Choroid plexus epithelial cell (primary cell): ENCODE results near the gene PDHA1.

ENCODE experiments used
- DNase-seq: peaks from one replicate; pipeline ENCODE4 v3.0.0-alpha.2; 2010; ENCODE audit warnings: low read depth
- H3K4me3 ChIP-seq: 2 replicates; pipeline ENCODE4 v1.5.1; 2011; ENCODE audit warnings: low read depth, mild to moderate bottlenecking, control low read depth, low read length, moderate library complexity
- CTCF ChIP-seq: conservative IDR thresholded peaks from 2 replicates; pipeline ENCODE4 v1.5.1; 2011; ENCODE audit warnings: low read depth, mild to moderate bottlenecking, control low read depth, inconsistent platforms, low read length, moderate library complexity

The PDHA1 gene

GRCh38 chrX:19388741-19389140, 45.0 kb downstream of the PDHA1 start:
- no peak for TF ChIP-seq CTCF

GRCh38 chrX:19389227-19389845, 45.6 kb downstream of the PDHA1 start:
- H3K4me3 ChIP-seq, result no peak overlapping the region

More at GRCh38 chrX:19388741-19389140, 45.0 kb downstream of the PDHA1 start:
- DNase-seq, result no peak
- H3K4me3 ChIP-seq, result no peak overlapping the region

GRCh38 chrX:19392078-19392477, 48.4 kb downstream of the PDHA1 start:
- no peak for TF ChIP-seq CTCF
- H3K4me3 ChIP-seq, result no peak overlapping the region
- no peak for DNase-seq

More at GRCh38 chrX:19389227-19389845, 45.6 kb downstream of the PDHA1 start:
- DNase-seq, result no peak
- TF ChIP-seq CTCF, result no peak

- no peak overlapping the region for H3K4me3 ChIP-seq
- DNase-seq, result no peak
- no peak for TF ChIP-seq CTCF
Measured at GRCh38 chrX:19392703-19393102, 49.0 kb downstream of the PDHA1 start.

GRCh38 chrX:19403696-19404095, 60.0 kb downstream of the PDHA1 start:
- H3K4me3 ChIP-seq, result no peak overlapping the region
- TF ChIP-seq CTCF, result no peak
- no peak for DNase-seq

GRCh38 chrX:19410259-19410658, 66.5 kb downstream of the PDHA1 start:
- TF ChIP-seq CTCF, result no peak
- no peak overlapping the region for H3K4me3 ChIP-seq
- DNase-seq, result no peak
